Nephron (organoid): ENCODE measurements around the gene ADAM23.

Source experiments
- H3K27ac Mint-ChIP-seq, 3 experiments: 2 replicates each; pipeline ENCODE4 v1.8.0; 2020; ENCODE audit warnings: mixed read lengths in 3 of 3, mild to moderate bottlenecking in 2 of 3, moderate library complexity in 1 of 3
- H3K27me3 Mint-ChIP-seq: 2 replicates; pipeline ENCODE4 v1.8.0; 2021; ENCODE audit warnings: low read depth, mild to moderate bottlenecking, moderate library complexity, mixed read lengths
- H3K36me3 Mint-ChIP-seq: 2 replicates; pipeline ENCODE4 v1.8.0; 2020; ENCODE audit warnings: low read depth, mixed read lengths
- H3K4me1 Mint-ChIP-seq: 2 replicates; pipeline ENCODE4 v1.8.0; 2020; ENCODE audit warnings: mixed read lengths
- H3K4me3 Mint-ChIP-seq, 3 experiments: 2 replicates each; pipeline ENCODE4 v1.8.0; 2020; ENCODE audit warnings: mild to moderate bottlenecking in 3 of 3, mixed read lengths in 3 of 3, moderate library complexity in 2 of 3
- H3K9me3 Mint-ChIP-seq: 2 replicates; pipeline ENCODE4 v1.8.0; 2020; ENCODE audit warnings: mixed read lengths
- TF ChIP-seq, protein P1 (sequence below), 3 experiments: fragments of 200-600 bp; sonication (generic); IDR thresholded peaks; one replicate each; pipeline ENCODE4 v1.5.0; 2021; ENCODE audit warnings: antibody characterized with exemption in 3 of 3; ENCODE audit not compliant: unreplicated experiment in 3 of 3

The ADAM23 gene

DNA sequence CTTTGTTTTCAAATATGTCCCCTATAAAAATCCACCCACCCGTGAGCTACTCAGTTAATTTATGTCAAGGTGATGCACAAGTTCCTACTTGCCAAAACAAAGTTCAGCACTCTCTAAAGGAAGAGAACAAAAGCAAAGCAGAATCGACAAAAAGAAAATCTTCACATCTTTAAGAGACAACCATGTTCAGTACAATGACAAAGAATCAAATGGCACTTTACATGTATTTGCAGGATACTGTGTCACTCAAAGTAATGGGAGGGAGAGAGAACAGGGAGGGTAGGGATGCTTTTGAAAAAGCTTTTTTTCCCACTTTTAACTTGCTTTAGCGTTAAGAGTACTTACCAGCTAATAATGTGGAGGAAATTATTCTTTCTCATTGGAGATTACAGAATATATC, 159.9 kb downstream of the ADAM23 start:
- H3K9me3 Mint-ChIP-seq, result no peaks in the 10 kb centered on the region
- H3K4me1 Mint-ChIP-seq, result no peaks in the 10 kb centered on the region
- H3K4me3 Mint-ChIP-seq, result no peak overlapping the region
- no peaks in the 10 kb centered on the region for H3K27me3 Mint-ChIP-seq
- H3K27ac Mint-ChIP-seq, result no peak overlapping the region
- TF ChIP-seq, protein P1, sequence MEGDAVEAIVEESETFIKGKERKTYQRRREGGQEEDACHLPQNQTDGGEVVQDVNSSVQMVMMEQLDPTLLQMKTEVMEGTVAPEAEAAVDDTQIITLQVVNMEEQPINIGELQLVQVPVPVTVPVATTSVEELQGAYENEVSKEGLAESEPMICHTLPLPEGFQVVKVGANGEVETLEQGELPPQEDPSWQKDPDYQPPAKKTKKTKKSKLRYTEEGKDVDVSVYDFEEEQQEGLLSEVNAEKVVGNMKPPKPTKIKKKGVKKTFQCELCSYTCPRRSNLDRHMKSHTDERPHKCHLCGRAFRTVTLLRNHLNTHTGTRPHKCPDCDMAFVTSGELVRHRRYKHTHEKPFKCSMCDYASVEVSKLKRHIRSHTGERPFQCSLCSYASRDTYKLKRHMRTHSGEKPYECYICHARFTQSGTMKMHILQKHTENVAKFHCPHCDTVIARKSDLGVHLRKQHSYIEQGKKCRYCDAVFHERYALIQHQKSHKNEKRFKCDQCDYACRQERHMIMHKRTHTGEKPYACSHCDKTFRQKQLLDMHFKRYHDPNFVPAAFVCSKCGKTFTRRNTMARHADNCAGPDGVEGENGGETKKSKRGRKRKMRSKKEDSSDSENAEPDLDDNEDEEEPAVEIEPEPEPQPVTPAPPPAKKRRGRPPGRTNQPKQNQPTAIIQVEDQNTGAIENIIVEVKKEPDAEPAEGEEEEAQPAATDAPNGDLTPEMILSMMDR (IDR thresholded peaks at IDR 0.05; ENCODE audit: unreplicated experiment in 3 of 3), result no peak
- H3K36me3 Mint-ChIP-seq, result no peaks in the 10 kb centered on the region

DNA sequence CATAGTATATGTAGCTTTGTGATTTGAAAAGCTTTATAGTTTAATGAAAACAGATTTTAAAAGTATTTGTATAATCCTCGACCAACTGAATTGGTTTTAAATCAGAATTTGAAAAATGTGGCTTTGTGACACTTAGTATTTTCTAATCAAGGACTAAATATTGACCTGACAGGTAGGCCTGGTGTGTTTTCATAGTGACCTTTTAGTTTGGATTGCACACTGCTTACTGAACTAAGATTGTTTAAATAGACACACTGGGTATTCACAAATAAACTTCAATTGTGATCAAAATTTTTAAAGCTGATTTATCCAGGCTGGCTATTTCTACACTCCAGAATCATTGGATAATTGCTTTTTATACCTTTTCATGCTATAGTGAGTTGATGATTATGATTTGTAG, 167.1 kb downstream of the ADAM23 start:
- no peaks in the 10 kb centered on the region for H3K4me1 Mint-ChIP-seq
- H3K36me3 Mint-ChIP-seq, result peaks cover 3% of the 10 kb centered on the region
- TF ChIP-seq, protein P1 (IDR thresholded peaks at IDR 0.05; ENCODE audit: unreplicated experiment in 3 of 3), result no peak
- no peaks in the 10 kb centered on the region for H3K9me3 Mint-ChIP-seq
- no peak overlapping the region for H3K4me3 Mint-ChIP-seq
- no peaks in the 10 kb centered on the region for H3K27me3 Mint-ChIP-seq
- no peak overlapping the region for H3K27ac Mint-ChIP-seq

DNA sequence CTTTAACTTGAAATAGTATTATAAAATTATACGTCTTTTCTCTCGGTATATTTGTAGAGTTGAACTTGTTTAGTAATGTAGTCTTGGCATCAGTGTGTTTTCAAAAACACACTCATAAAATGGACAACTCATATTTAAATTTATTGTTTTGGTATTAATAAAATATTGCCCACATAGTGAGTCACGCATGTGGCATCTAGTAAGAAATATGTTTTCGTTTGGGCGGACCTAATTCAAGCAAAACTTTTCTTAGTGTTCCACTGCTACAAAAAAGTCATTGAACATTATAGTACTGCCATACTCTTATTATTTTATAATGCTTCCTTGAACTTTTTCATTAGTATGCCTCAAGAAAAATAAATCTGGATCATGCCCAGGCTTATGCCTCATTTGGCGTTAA, 167.9 kb downstream of the ADAM23 start:
- Mint-ChIP-seq H3K4me1 (no peaks in the 10 kb centered on the region), H3K27me3 (no peaks in the 10 kb centered on the region), H3K9me3 (no peaks in the 10 kb centered on the region), H3K27ac (no peak overlapping the region), H3K4me3 (no peak overlapping the region), H3K36me3 (peaks cover 3% of the 10 kb centered on the region)
- TF ChIP-seq, protein P1 (IDR thresholded peaks at IDR 0.05; ENCODE audit: unreplicated experiment in 3 of 3), result no peak

DNA sequence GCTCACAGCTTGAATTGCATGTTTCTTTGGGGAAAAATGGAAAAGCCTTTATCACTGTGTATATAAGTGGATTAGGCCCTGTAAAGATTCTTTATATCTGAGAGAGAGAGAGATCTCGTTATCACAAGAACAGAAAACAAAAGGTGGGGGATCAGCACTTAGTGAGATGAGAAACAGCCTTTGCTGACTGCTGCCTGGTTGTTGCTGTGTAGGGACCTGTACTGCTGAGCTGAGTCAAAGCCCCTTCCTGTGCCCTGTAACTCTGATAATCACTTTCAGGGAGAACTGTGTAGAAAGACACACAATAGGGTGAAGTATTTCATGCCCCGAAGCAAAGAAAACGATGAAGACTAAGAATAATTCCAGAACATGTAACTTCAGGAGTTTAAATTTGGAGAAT, 168.4 kb downstream of the ADAM23 start:
- H3K4me3 Mint-ChIP-seq, result no peak overlapping the region
- no peaks in the 10 kb centered on the region for H3K27me3 Mint-ChIP-seq
- H3K9me3 Mint-ChIP-seq, result no peaks in the 10 kb centered on the region
- peaks cover 3% of the 10 kb centered on the region for H3K36me3 Mint-ChIP-seq
- no peaks in the 10 kb centered on the region for H3K4me1 Mint-ChIP-seq
- no peak overlapping the region for H3K27ac Mint-ChIP-seq
- TF ChIP-seq, protein P1 (IDR thresholded peaks at IDR 0.05; ENCODE audit: unreplicated experiment in 3 of 3), result no peak

DNA sequence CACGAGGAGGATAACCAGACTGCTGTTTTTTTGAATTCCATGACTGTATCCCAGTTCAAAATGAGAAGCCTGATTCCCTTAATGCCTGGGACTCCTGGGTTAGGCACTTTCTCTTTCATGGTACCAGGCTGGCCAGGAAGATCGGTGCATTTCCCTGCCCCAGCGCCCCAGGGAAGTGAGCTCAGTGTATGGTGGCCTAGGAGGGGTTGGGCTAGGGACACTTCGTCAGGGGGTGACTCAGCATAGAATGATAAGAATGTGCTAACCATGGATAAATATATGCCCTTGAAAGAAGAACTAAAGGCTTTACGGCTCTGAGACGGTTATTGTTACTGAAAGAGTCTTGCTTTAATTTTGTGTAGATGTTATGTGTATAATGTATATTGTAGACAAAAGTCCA, 171.5 kb downstream of the ADAM23 start:
- Mint-ChIP-seq H3K36me3 (peaks cover 3% of the 10 kb centered on the region), H3K4me3 (no peak overlapping the region)

More for the DNA sequence above, 171.5 kb downstream of the ADAM23 start:
- Mint-ChIP-seq H3K27me3 (no peaks in the 10 kb centered on the region), H3K9me3 (no peaks in the 10 kb centered on the region), H3K4me1 (no peaks in the 10 kb centered on the region), H3K27ac (no peak overlapping the region)
- TF ChIP-seq, protein P1 (IDR thresholded peaks at IDR 0.05; ENCODE audit: unreplicated experiment in 3 of 3), result no peak
